HL-60 (cell line): ENCODE measurements around the gene GPHN.

Source experiments
- DNase-seq, 2 experiments: peaks; one replicate each; pipeline ENCODE4 v3.0.0-alpha.2; 2010 to 2020; ENCODE audit warnings: low read depth in 1 of 2, low spot score in 1 of 2
- H3K27ac ChIP-seq: fragments of 250-450 bp; sonication (Bioruptor Pico); replicated peaks from 2 replicates; pipeline ENCODE4 v1.5.1; 2020; ENCODE audit warnings: mild to moderate bottlenecking, moderate library complexity
- H3K27me3 ChIP-seq: fragments of 250-450 bp; sonication (Bioruptor Pico); 2 replicates; pipeline ENCODE4 v1.5.1; 2021; ENCODE audit warnings: mild to moderate bottlenecking, moderate library complexity; ENCODE audit not compliant: insufficient read depth, poor library complexity, severe bottlenecking
- H3K4me3 ChIP-seq: replicated peaks from 2 replicates; pipeline ENCODE4 v1.5.1; 2011; ENCODE audit warnings: mild to moderate bottlenecking, control low read depth, low read length; ENCODE audit not compliant: insufficient read depth
- CTCF ChIP-seq: IDR thresholded peaks from one replicate; pipeline ENCODE4 v1.5.1; 2011; ENCODE audit warnings: low read length, control low read depth, inconsistent platforms; ENCODE audit not compliant: insufficient read depth
- GABPA ChIP-seq: IDR thresholded peaks from 2 replicates; pipeline ENCODE4 v1.6.1; 2012; ENCODE audit warnings: low read depth
- POLR2AphosphoS5 ChIP-seq: IDR thresholded peaks from 2 replicates; pipeline ENCODE4 v1.6.1; 2012; ENCODE audit warnings: low read depth
- SPI1 ChIP-seq: IDR thresholded peaks from 2 replicates; pipeline ENCODE4 v1.6.1; 2012; ENCODE audit warnings: low read depth, mild to moderate bottlenecking, borderline replicate concordance
- TF ChIP-seq, protein P1 (sequence below): IDR thresholded peaks from 2 replicates; pipeline ENCODE4 v1.6.1; 2012; ENCODE audit warnings: low read depth; ENCODE audit not compliant: insufficient replicate concordance

Gene GPHN

DNA sequence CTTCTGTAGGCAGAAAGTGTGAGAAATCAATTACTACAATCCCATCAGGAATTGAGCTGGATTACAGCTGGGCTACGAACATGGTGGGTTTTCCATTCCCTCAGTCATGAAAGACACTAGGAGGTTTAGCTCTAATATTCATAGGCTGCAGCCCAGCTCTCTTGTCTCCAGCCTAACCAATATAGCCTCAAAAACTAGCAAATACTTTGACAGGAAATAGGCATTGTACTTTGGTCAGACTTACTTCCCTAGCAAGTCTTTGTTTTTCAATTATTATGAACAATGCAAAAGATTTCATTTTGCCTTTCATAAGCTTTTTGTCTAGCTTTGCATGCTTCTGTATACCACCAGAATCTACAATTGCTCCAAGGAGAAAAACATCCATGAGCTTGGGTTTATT, 296.2 kb downstream of the GPHN start:
- H3K27me3 ChIP-seq: no peaks in the 10 kb centered on the region
- H3K27ac ChIP-seq: no peak overlapping the region
- TF ChIP-seq GABPA: no peak
- no peak for TF ChIP-seq CTCF
- no peak for TF ChIP-seq SPI1
- TF ChIP-seq POLR2AphosphoS5: no peak
- TF ChIP-seq, protein P1, sequence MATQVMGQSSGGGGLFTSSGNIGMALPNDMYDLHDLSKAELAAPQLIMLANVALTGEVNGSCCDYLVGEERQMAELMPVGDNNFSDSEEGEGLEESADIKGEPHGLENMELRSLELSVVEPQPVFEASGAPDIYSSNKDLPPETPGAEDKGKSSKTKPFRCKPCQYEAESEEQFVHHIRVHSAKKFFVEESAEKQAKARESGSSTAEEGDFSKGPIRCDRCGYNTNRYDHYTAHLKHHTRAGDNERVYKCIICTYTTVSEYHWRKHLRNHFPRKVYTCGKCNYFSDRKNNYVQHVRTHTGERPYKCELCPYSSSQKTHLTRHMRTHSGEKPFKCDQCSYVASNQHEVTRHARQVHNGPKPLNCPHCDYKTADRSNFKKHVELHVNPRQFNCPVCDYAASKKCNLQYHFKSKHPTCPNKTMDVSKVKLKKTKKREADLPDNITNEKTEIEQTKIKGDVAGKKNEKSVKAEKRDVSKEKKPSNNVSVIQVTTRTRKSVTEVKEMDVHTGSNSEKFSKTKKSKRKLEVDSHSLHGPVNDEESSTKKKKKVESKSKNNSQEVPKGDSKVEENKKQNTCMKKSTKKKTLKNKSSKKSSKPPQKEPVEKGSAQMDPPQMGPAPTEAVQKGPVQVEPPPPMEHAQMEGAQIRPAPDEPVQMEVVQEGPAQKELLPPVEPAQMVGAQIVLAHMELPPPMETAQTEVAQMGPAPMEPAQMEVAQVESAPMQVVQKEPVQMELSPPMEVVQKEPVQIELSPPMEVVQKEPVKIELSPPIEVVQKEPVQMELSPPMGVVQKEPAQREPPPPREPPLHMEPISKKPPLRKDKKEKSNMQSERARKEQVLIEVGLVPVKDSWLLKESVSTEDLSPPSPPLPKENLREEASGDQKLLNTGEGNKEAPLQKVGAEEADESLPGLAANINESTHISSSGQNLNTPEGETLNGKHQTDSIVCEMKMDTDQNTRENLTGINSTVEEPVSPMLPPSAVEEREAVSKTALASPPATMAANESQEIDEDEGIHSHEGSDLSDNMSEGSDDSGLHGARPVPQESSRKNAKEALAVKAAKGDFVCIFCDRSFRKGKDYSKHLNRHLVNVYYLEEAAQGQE: no peak
- DNase-seq: no peak
- H3K4me3 ChIP-seq: no peak overlapping the region

DNA sequence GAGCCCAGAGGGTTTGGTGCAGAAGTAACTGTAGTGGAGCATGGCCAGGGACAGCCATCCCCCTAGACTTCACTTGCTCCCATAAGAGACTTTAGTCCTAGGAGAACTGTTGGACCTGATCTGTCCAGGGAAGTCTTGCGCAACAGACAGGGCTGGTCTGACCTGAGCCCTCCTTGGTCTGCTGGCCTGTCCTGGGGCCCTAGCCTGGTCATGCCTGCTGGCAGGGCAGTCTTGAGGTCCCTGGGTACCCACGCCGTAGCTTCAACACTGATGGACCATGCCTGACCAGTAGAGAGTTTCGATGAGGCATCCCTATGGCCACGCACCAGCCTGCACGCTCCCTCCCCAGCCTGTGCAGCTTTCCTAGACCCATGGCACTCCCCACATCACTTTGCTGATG, 305.7 kb downstream of the GPHN start:
- Histone ChIP-seq H3K27ac (no peak overlapping the region), H3K4me3 (no peak overlapping the region), H3K27me3 (no peaks in the 10 kb centered on the region)
- no peak for TF ChIP-seq POLR2AphosphoS5
- no peak for DNase-seq

GRCh38 chr14:66815687-66816086, 307.7 kb downstream of the GPHN start:
- no peak for TF ChIP-seq CTCF
- no peak for TF ChIP-seq SPI1
- no peak for TF ChIP-seq POLR2AphosphoS5
- TF ChIP-seq, protein P1: no peak
- TF ChIP-seq GABPA: no peak
- no peaks in the 10 kb centered on the region for H3K27me3 ChIP-seq

DNA sequence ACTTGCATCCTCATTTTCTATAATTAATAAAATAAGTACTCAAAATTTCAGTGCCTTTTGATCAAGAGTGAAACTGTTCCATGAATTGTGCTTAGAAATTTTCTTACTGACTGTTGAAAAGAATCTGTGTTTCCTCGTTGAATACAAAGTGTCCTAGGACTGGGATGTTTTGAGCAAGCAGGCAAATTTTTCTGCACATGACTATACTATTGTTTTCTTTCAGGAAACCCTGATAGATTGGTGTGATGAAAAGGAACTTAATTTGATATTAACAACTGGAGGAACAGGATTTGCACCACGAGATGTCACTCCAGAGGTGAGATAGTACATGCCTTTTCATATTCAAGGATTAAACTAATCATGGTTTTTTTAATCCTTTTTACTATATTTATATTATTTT, 316.3 kb downstream of the GPHN start:
- TF ChIP-seq, protein P1: no peak
- TF ChIP-seq CTCF (no peak), POLR2AphosphoS5 (no peak), GABPA (no peak), SPI1 (no peak)
- Histone ChIP-seq H3K27ac (no peak overlapping the region), H3K27me3 (no peaks in the 10 kb centered on the region), H3K4me3 (no peak overlapping the region)
- DNase-seq: no peak

More at GRCh38 chr14:66815687-66816086, 307.7 kb downstream of the GPHN start:
- no peak for DNase-seq
- H3K27ac ChIP-seq: no peak overlapping the region
- no peak overlapping the region for H3K4me3 ChIP-seq
